GM19455 (cell line): ENCODE results near the gene GARIN5A.
A peak's percentile ranks its signal among the peaks of the same experiment; 100 is the strongest.

ENCODE experiments used
- ATAC-seq: cut with Tn5 transposase; IDR thresholded peaks from one replicate; pipeline ENCODE4 v1.9.1; 2021; ENCODE audit not compliant: unreplicated experiment

Gene GARIN5A

GRCh38 chr19:50476224-50476906 lies at the start of gene GARIN5A, which contains the start of gene EMC10:
GARIN5A (minus strand) TSS chr19:50476848; CDS start chr19:50476388, 460 bp downstream.
EMC10 (plus strand) TSS chr19:50476507; CDS start chr19:50476545, 38 bp downstream.
- ATAC-seq, result peak; percentile 69

- no peak for ATAC-seq
These were observed 46.2 kb upstream of the GARIN5A start for GRCh38 chr19:50522881-50523280.

- no peak for ATAC-seq
These were observed 44.3 kb upstream of the GARIN5A start for GRCh38 chr19:50520822-50521465.

- ATAC-seq, result no peak
These were observed 42.4 kb upstream of the GARIN5A start for GRCh38 chr19:50519006-50519575.

GRCh38 chr19:50518091-50519005 lies 41.7 kb upstream of the GARIN5A start:
- ATAC-seq, result no peak

- no peak for ATAC-seq
These were observed 41.0 kb upstream of the GARIN5A start for GRCh38 chr19:50517704-50518075.

- no peak for ATAC-seq
These were observed 40.5 kb upstream of the GARIN5A start for GRCh38 chr19:50516964-50517703.

- ATAC-seq, result no peak
These were observed 39.8 kb upstream of the GARIN5A start for GRCh38 chr19:50516456-50516855.

GRCh38 chr19:50515168-50515561 lies 38.5 kb upstream of the GARIN5A start:
- ATAC-seq, result no peak

GRCh38 chr19:50514346-50515167 lies 37.9 kb upstream of the GARIN5A start:
- ATAC-seq, result no peak

- no peak for ATAC-seq
These were observed 37.2 kb upstream of the GARIN5A start, which contains the start of gene ASPDH for GRCh38 chr19:50513746-50514345. ASPDH (minus strand) TSS chr19:50513913; CDS start chr19:50513823, 90 bp downstream.

GRCh38 chr19:50512999-50513745 lies 36.5 kb upstream of the GARIN5A start:
- no peak for ATAC-seq

GRCh38 chr19:50512112-50512998 lies 35.7 kb upstream of the GARIN5A start:
- no peak for ATAC-seq

- ATAC-seq, result peak; percentile 80
These were observed 34.6 kb upstream of the GARIN5A start, which contains the start of gene JOSD2 for GRCh38 chr19:50511069-50511822. JOSD2 (minus strand) TSS chr19:50511191; CDS start chr19:50510431, 760 bp downstream.

- ATAC-seq, result no peak
These were observed 34.0 kb upstream of the GARIN5A start for GRCh38 chr19:50510700-50511068.

GRCh38 chr19:50510121-50510670 lies 33.5 kb upstream of the GARIN5A start:
- no peak for ATAC-seq
